Measurements from ENCODE around the gene CFAP99.

The CFAP99 gene

GRCh38 chr4:2432004-2432403 lies 13.2 kb downstream of the CFAP99 start:
- DNase-seq: no peak

- DNase-seq: no peak
Measured at GRCh38 chr4:2432991-2433530, 14.3 kb downstream of the CFAP99 start.

- no peak for DNase-seq
Measured at GRCh38 chr4:2433609-2434350, 15.0 kb downstream of the CFAP99 start.

- no peak for DNase-seq
Measured at GRCh38 chr4:2434420-2434819, 15.7 kb downstream of the CFAP99 start.

- DNase-seq: no peak
Measured at GRCh38 chr4:2436301-2436700, 17.5 kb downstream of the CFAP99 start.

- DNase-seq: no peak
Measured at GRCh38 chr4:2436761-2437474, 18.2 kb downstream of the CFAP99 start.

- DNase-seq: no peak
Measured at GRCh38 chr4:2437475-2438215, 18.9 kb downstream of the CFAP99 start.

GRCh38 chr4:2438822-2439718 lies 20.3 kb downstream of the CFAP99 start:
- DNase-seq: no peak

- DNase-seq: no peak
Measured at GRCh38 chr4:2441393-2442174, 22.8 kb downstream of the CFAP99 start.

GRCh38 chr4:2442175-2442993 lies 23.6 kb downstream of the CFAP99 start:
- DNase-seq: no peak

- DNase-seq: no peak
Measured at GRCh38 chr4:2443061-2443730, 24.4 kb downstream of the CFAP99 start.

- no peak for DNase-seq
Measured at GRCh38 chr4:2443956-2444740, 25.4 kb downstream of the CFAP99 start.

- no peak for DNase-seq
Measured at GRCh38 chr4:2445130-2445529, 26.4 kb downstream of the CFAP99 start.

GRCh38 chr4:2445571-2445970 lies 26.8 kb downstream of the CFAP99 start:
- DNase-seq: no peak

- no peak for DNase-seq
Measured at GRCh38 chr4:2446656-2447564, 28.2 kb downstream of the CFAP99 start.

- DNase-seq: no peak
Measured at GRCh38 chr4:2448589-2448988, 29.8 kb downstream of the CFAP99 start.

- DNase-seq: no peak
Measured at GRCh38 chr4:2449051-2449450, 30.3 kb downstream of the CFAP99 start.

All from NCI-H187 (cell line).